ENCODE results near the gene CNTFR. TPM values are rescaled to one million over a fixed set of nuclear protein-coding genes. Genes with fewer than 3 reads are reported as not detected.
A peak's percentile ranks its signal among the peaks of the same experiment; 100 is the strongest.

The CNTFR gene
- total RNA-seq, 1 donor from 2014 or later = 9.4 TPM

- no peak for DNase-seq (ENCODE audit: low spot score)
Measured at GRCh38 chr9:34572628-34573027, 16.9 kb downstream of the CNTFR start.

GRCh38 chr9:34572092-34572491 is 17.4 kb downstream of the CNTFR start:
- DNase-seq (ENCODE audit: low spot score) = no peak

GRCh38 chr9:34571481-34571810 is 18.1 kb downstream of the CNTFR start:
- no peak for DNase-seq (ENCODE audit: low spot score)

GRCh38 chr9:34570809-34571480 is 18.6 kb downstream of the CNTFR start:
- DNase-seq (ENCODE audit: low spot score) = no peak

- no peak for DNase-seq (ENCODE audit: low spot score)
Measured at GRCh38 chr9:34570376-34570775, 19.1 kb downstream of the CNTFR start.

GRCh38 chr9:34568774-34569173 is 20.8 kb downstream of the CNTFR start:
- DNase-seq (ENCODE audit: low spot score) = no peak

- DNase-seq (ENCODE audit: low spot score) = no peak
Measured at GRCh38 chr9:34568133-34568532, 21.4 kb downstream of the CNTFR start.

GRCh38 chr9:34566972-34567371 is 22.6 kb downstream of the CNTFR start:
- DNase-seq (ENCODE audit: low spot score) = no peak

- no peak for DNase-seq (ENCODE audit: low spot score)
Measured at GRCh38 chr9:34566322-34566721, 23.2 kb downstream of the CNTFR start.

GRCh38 chr9:34565856-34566255 is 23.7 kb downstream of the CNTFR start:
- no peak for DNase-seq (ENCODE audit: low spot score)

GRCh38 chr9:34564617-34565016 is 24.9 kb downstream of the CNTFR start:
- DNase-seq (ENCODE audit: low spot score) = no peak

GRCh38 chr9:34563262-34563661 is 26.3 kb downstream of the CNTFR start:
- no peak for DNase-seq (ENCODE audit: low spot score)

GRCh38 chr9:34562135-34562745 is 27.3 kb downstream of the CNTFR start:
- DNase-seq (ENCODE audit: low spot score) = no peak

GRCh38 chr9:34560599-34561214 is 28.8 kb downstream of the CNTFR start:
- DNase-seq (ENCODE audit: low spot score) = no peak

- DNase-seq (ENCODE audit: low spot score) = peak; percentile 61
Measured at GRCh38 chr9:34559624-34560455, 29.7 kb downstream of the CNTFR start.

- DNase-seq (ENCODE audit: low spot score) = no peak
Measured at GRCh38 chr9:34558919-34559623, 30.5 kb downstream of the CNTFR start.

- DNase-seq (ENCODE audit: low spot score) = no peak
Measured at GRCh38 chr9:34558364-34558763, 31.2 kb downstream of the CNTFR start.

GRCh38 chr9:34557426-34558321 is 31.9 kb downstream of the CNTFR start:
- no peak for DNase-seq (ENCODE audit: low spot score)

GRCh38 chr9:34556949-34557348 is 32.6 kb downstream of the CNTFR start:
- DNase-seq (ENCODE audit: low spot score) = no peak

- no peak for DNase-seq (ENCODE audit: low spot score)
Measured at GRCh38 chr9:34555936-34556525, 33.5 kb downstream of the CNTFR start.
